AG10803 (cell line): Measurements from ENCODE around the gene SH3GL2.

Experiments
- DNase-seq: peaks from one replicate; pipeline ENCODE4 v3.0.0; 2010; ENCODE audit warnings: low read depth
- H3K4me3 ChIP-seq: 2 replicates; pipeline ENCODE4 v1.5.1; 2011; ENCODE audit warnings: mild to moderate bottlenecking, low read length, control low read depth
- CTCF ChIP-seq: conservative IDR thresholded peaks from 2 replicates; pipeline ENCODE4 v1.5.1; 2011; ENCODE audit warnings: mild to moderate bottlenecking, low read length, control low read depth, inconsistent platforms

Gene SH3GL2

GRCh38 chr9:17604556-17604955 is 25.7 kb downstream of the SH3GL2 start:
- no peak overlapping the region for H3K4me3 ChIP-seq
- no peak for DNase-seq
- no peak for TF ChIP-seq CTCF

GRCh38 chr9:17609312-17610005 is 30.6 kb downstream of the SH3GL2 start:
- TF ChIP-seq CTCF: no peak
- no peak for DNase-seq
- no peak overlapping the region for H3K4me3 ChIP-seq

GRCh38 chr9:17611342-17611741 is 32.5 kb downstream of the SH3GL2 start:
- H3K4me3 ChIP-seq: no peak overlapping the region
- no peak for TF ChIP-seq CTCF
- DNase-seq: no peak

- no peak overlapping the region for H3K4me3 ChIP-seq
- TF ChIP-seq CTCF: no peak
- no peak for DNase-seq
These were observed 33.1 kb downstream of the SH3GL2 start for GRCh38 chr9:17611917-17612316.

- peak; percentile 13 for DNase-seq
- no peak for TF ChIP-seq CTCF
- no peak overlapping the region for H3K4me3 ChIP-seq
These were observed 34.9 kb downstream of the SH3GL2 start for GRCh38 chr9:17613758-17614157.

GRCh38 chr9:17614250-17614649 is 35.4 kb downstream of the SH3GL2 start:
- TF ChIP-seq CTCF: no peak
- no peak overlapping the region for H3K4me3 ChIP-seq
- DNase-seq: no peak

- H3K4me3 ChIP-seq: no peak overlapping the region
- DNase-seq: no peak
These were observed 36.0 kb downstream of the SH3GL2 start for GRCh38 chr9:17614903-17615302.

More at GRCh38 chr9:17614903-17615302, 36.0 kb downstream of the SH3GL2 start:
- no peak for TF ChIP-seq CTCF
